Erythroblast (primary cell): ENCODE data around the gene LGALS7.

ENCODE experiments used
- GATA1 ChIP-seq: IDR thresholded peaks from 2 replicates; pipeline ENCODE4 v1.6.1; 2011; ENCODE audit warnings: low read depth, mild to moderate bottlenecking, control low read depth, low read length, moderate library complexity
- POLR2A ChIP-seq: IDR thresholded peaks from 2 replicates; pipeline ENCODE4 v1.6.1; 2011; ENCODE audit warnings: mild to moderate bottlenecking, low read length

DNA sequence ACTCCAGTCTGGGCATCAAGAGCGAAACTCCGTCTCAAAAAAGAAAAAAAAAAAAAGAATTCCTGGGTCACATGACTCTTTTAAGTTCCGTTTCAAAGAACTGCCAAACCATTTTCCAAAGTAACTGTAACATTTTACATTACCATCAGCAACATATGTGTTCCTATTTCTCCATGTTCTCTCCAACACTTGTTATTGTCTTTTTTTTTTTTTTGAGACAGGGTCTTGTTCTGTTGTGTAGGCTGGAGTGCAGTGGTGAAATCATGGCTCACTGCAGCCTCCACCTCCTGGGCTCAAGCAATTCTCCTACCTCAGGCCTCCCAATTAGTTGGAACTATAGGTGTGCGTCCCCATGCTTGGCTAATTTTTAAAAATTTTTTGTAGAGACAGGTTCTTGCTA is 22.2 kb upstream of the LGALS7 start:
- TF ChIP-seq POLR2A (no peak), GATA1 (no peak)
